Kidney epithelial cell (primary cell): ENCODE results near the gene GRAMD2B. TPM values are rescaled to one million over a fixed set of nuclear protein-coding genes. Genes with fewer than 3 reads are reported as not detected.

Experiments used
- DNase-seq: peaks from one replicate; pipeline ENCODE4 v3.0.0-alpha.2; 2010; ENCODE audit warnings: low read depth
- H3K27me3 ChIP-seq: 2 replicates; pipeline ENCODE4 v1.6.0; 2011; ENCODE audit warnings: low read length; ENCODE audit not compliant: control insufficient read depth, insufficient read depth
- H3K36me3 ChIP-seq: 2 replicates; pipeline ENCODE4 v1.5.1; 2011; ENCODE audit warnings: low read length; ENCODE audit not compliant: control insufficient read depth, insufficient read depth
- H3K4me3 ChIP-seq: 2 replicates; pipeline ENCODE4 v1.5.1; 2011; ENCODE audit warnings: low read depth, mild to moderate bottlenecking, control low read depth, low read length
- total RNA-seq: library from RNA; depleted of rRNA; stranded (reverse); fragments of >200 nt; gene quantifications from 2 replicates; pipeline ENCODE4 v1.2.3, GENCODE V29; 2015
- TF ChIP-seq, protein P1 (sequence below): IDR thresholded peaks from 2 replicates; pipeline ENCODE4 v1.5.1; 2011; ENCODE audit warnings: mild to moderate bottlenecking, moderate library complexity, low read length, control low read depth, inconsistent platforms; ENCODE audit not compliant: insufficient read depth, poor library complexity, severe bottlenecking

GRAMD2B gene
- total RNA-seq, 1 donor from 2014 or later, result 36.9 TPM

DNA sequence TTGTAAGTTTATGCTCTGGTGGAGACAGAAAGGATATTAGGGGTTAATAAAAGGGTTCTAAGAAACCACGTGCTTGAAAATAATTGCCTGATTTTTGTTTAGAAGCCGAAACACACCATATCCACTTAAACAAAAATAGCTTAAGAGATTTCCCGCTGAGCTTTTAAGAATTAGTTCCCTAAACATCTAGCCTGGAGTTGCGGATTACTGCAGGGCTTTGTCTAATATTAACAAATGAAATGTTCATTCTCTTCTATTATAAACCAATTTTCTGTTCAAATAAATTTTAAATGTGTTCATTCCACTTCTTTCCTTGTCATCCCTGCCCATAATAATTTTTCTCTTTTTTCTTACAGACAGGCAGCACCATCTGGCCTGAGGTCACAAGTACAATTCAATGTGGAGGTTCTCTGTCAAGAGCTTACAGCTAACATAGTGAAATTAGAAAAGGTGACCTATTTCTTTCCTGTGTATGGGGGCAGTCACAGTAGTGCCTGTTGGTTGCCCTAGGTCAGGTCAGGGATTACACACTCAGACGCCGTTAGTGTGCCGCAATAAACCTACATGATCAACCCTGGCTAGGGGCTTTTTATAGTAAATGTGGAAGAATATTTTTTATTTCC, 65.3 kb downstream of the GRAMD2B start:
- TF ChIP-seq, protein P1, sequence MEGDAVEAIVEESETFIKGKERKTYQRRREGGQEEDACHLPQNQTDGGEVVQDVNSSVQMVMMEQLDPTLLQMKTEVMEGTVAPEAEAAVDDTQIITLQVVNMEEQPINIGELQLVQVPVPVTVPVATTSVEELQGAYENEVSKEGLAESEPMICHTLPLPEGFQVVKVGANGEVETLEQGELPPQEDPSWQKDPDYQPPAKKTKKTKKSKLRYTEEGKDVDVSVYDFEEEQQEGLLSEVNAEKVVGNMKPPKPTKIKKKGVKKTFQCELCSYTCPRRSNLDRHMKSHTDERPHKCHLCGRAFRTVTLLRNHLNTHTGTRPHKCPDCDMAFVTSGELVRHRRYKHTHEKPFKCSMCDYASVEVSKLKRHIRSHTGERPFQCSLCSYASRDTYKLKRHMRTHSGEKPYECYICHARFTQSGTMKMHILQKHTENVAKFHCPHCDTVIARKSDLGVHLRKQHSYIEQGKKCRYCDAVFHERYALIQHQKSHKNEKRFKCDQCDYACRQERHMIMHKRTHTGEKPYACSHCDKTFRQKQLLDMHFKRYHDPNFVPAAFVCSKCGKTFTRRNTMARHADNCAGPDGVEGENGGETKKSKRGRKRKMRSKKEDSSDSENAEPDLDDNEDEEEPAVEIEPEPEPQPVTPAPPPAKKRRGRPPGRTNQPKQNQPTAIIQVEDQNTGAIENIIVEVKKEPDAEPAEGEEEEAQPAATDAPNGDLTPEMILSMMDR, result no peak
- H3K4me3 ChIP-seq, result no peak overlapping the region
- H3K27me3 ChIP-seq, result no peaks in the 10 kb centered on the region
- H3K36me3 ChIP-seq, result peaks cover 2% of the 10 kb centered on the region
- no peak for DNase-seq

DNA sequence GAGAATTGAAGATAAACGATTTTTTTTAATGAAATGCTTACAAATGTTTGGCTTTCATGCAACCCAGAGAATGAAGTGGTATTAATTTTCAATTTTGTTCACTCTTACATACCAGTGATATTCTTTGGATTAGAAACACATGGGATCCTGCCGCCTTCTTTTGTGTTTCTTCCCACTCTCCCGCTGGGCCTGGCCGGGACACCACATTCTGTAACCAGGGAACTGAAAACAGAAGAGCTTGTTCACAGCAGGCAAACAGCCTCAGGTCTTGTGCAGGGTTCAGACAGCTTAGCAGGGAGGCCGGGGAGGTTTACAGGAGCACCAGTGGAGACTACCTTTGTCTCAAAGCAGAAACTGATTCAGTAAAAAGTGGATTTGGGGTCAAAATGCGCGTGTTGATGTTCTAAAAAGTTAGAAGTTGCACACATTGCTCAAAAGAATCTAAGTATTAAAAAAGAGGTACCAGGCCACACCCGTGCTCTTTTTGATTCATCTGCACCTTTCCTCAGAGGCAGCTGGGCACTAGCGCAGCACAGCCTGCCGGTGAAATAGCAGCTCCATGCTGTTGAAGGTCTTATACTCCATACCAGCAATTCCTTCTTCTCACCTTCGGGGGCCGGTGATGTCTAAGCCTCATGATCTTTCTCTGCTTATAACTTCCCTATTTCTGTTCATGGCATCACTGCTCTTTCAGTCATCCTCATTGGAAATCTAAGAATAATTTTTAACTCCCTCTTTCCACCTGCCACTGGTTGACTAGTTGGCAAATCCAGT, 67.1 kb downstream of the GRAMD2B start:
- peaks cover 2% of the 10 kb centered on the region for H3K36me3 ChIP-seq
- no peak for DNase-seq
- TF ChIP-seq, protein P1, result peak; percentile 7

DNA sequence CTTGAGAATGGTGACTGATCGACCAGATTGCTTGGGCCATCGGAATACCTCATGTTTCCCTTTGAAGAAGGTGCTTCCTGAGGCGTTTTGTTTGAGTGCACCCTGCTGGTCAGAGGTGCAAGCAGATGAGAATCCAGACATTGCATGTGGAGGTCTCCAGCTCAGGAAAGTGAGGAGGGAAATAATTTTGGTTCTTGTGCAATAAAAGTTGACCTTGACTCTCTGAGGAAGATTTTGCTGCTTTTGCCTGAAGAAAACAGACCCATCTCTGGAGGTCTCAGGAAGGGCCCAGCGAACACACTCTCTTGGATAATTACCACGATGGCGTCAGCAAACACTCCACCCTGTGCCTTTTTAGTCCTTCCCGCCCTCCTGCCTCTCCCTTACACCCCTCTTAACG, 69.7 kb downstream of the GRAMD2B start:
- H3K27me3 ChIP-seq, result no peaks in the 10 kb centered on the region
- no peak for DNase-seq
- TF ChIP-seq, protein P1, result peak; percentile 18
- H3K4me3 ChIP-seq, result no peak overlapping the region
- H3K36me3 ChIP-seq, result peaks cover 2% of the 10 kb centered on the region

More for the DNA sequence above, 67.1 kb downstream of the GRAMD2B start:
- Histone ChIP-seq H3K4me3 (no peak overlapping the region), H3K27me3 (no peaks in the 10 kb centered on the region)

- Histone ChIP-seq H3K27me3 (no peaks in the 10 kb centered on the region), H3K4me3 (no peak overlapping the region), H3K36me3 (peaks cover 2% of the 10 kb centered on the region)
- DNase-seq, result no peak
- TF ChIP-seq, protein P1, result no peak
Measured at GRCh38 chr5:126494393-126494792, 71.2 kb downstream of the GRAMD2B start.

DNA sequence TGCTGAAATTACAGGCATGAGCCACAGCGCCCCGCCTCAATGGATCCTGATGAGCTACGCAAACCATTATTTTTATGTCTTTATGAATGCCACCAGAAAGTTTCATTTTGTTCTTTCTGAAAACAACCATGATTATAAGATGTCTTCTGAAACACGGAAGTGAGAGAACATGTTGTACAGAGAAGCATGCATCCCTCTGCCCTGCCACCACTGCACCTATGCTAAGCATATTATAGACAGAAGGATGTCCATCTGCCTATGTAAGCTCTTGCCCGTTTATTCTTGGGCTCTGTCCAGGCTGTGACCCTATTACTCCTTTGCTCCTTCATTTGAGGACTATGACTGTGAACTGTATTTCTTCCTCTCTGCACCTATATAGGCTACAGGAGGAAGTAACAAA, 74.3 kb downstream of the GRAMD2B start:
- no peak for DNase-seq
- Histone ChIP-seq H3K27me3 (no peaks in the 10 kb centered on the region), H3K36me3 (peaks cover 2% of the 10 kb centered on the region), H3K4me3 (no peak overlapping the region)
- TF ChIP-seq, protein P1, result no peak
